NT2/D1 (cell line): Measurements from ENCODE around the gene MAD1L1.

Experiments used
- SUZ12 ChIP-seq: IDR thresholded peaks from 2 replicates; pipeline ENCODE4 v1.6.1; 2011; ENCODE audit not compliant: insufficient read length, insufficient read depth; ENCODE audit errors: extremely low read depth
- YY1 ChIP-seq: IDR thresholded peaks from 2 replicates; pipeline ENCODE4 v1.6.1; 2011; ENCODE audit not compliant: insufficient read length, insufficient read depth

DNA sequence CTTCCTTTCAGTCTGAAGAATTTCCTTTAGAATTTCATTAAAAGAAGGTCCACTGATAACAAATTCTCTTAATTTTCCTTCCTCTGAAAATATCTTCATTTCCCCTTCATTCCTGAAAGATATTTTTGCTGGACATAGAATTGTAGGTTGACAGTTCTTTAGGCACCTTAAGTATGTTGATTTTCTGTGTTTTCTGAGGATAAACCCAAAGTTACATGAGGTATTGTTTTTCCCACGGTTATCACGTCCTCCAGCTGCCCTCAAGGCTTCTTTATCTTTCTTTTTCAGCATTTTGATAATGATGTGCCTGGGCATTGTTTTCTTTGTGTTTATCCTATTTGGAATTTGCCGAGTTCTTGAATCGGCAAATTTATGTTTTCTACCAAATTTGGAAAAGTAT is 457.4 kb downstream of the MAD1L1 start:
- TF ChIP-seq SUZ12 (no peak), YY1 (no peak)
